Thoracic aorta (tissue), 2 donors: Measurements from ENCODE around the gene HMCN2. TPM values are rescaled to one million over a fixed set of nuclear protein-coding genes. Genes with fewer than 3 reads are reported as not detected.

Experiments used
- ATAC-seq: fragments of 150-250 bp; one replicate; pipeline ENCODE4 v1.8.0; 2017; ENCODE audit warnings: low read depth; ENCODE audit not compliant: insufficient number of reproducible peaks, low FRiP score
- DNase-seq: peaks from one replicate; pipeline ENCODE4 v3.0.0-alpha.2; 2020; ENCODE audit warnings: low spot score
- H3K27ac ChIP-seq, 2 donors: fragments of 200-600 bp; sonication (generic); 1 replicate in 1 of 2; 2 replicates in 1 of 2; pipeline ENCODE4 v1.5.1; 2016; ENCODE audit warnings: mild to moderate bottlenecking in 2 of 2, moderate library complexity in 2 of 2
- H3K27me3 ChIP-seq: fragments of 200-600 bp; sonication (generic); replicated peaks from 2 replicates; pipeline ENCODE4 v1.6.0; 2016; ENCODE audit warnings: mild to moderate bottlenecking; ENCODE audit not compliant: insufficient read depth
- H3K36me3 ChIP-seq: fragments of 200-600 bp; sonication (generic); one replicate; pipeline ENCODE4 v1.5.1; 2016
- H3K4me1 ChIP-seq, 2 donors: fragments of 200-600 bp; sonication (generic); 1 replicate in 1 of 2; 2 replicates in 1 of 2; pipeline versions ENCODE4 v1.5.1 to v1.6.0; 2016; ENCODE audit warnings: low read depth in 2 of 2, mild to moderate bottlenecking in 1 of 2; ENCODE audit not compliant: control insufficient read depth in 1 of 2
- H3K4me3 ChIP-seq: fragments of 200-600 bp; sonication (generic); 2 replicates; pipeline ENCODE4 v1.5.1; 2016; ENCODE audit warnings: mild to moderate bottlenecking
- H3K9me3 ChIP-seq: fragments of 200-600 bp; sonication (generic); 2 replicates; pipeline ENCODE4 v1.5.1; 2016
- CTCF ChIP-seq: fragments of 200-600 bp; sonication (generic); IDR thresholded peaks from one replicate; pipeline ENCODE4 v1.5.1; 2019; ENCODE audit warnings: antibody characterized with exemption
- total RNA-seq, 2 donors: library from RNA; depleted of rRNA; stranded (reverse); fragments of >200 nt; gene quantifications; one replicate each; pipeline versions ENCODE4 v1.1.0 to v1.2.3, GENCODE V29; 2016

The HMCN2 gene
- total RNA-seq, 2 donors from 2014 or later, result 2.4 to 6.3 TPM

GRCh38 chr9:130301483-130302286 is 36.1 kb downstream of the HMCN2 start:
- no peak overlapping the region for H3K27ac ChIP-seq

GRCh38 chr9:130302785-130303612 is 37.4 kb downstream of the HMCN2 start:
- TF ChIP-seq CTCF, result no peak
- no peak overlapping the region for H3K4me3 ChIP-seq
- ATAC-seq (no peak), DNase-seq (no peak)
- no peaks in the 10 kb centered on the region for H3K27me3 ChIP-seq
- H3K4me1 ChIP-seq, result peaks cover 0 to 3% of the 10 kb centered on the region in 2 donors
- H3K27ac ChIP-seq, result no peak overlapping the region
- no peaks in the 10 kb centered on the region for H3K36me3 ChIP-seq
- H3K9me3 ChIP-seq, result no peaks in the 10 kb centered on the region

More at GRCh38 chr9:130301483-130302286, 36.1 kb downstream of the HMCN2 start:
- H3K4me3 ChIP-seq, result no peak overlapping the region
- DNase-seq, result no peak
- no peaks in the 10 kb centered on the region for H3K36me3 ChIP-seq
- H3K27me3 ChIP-seq, result no peaks in the 10 kb centered on the region
- peaks cover 8 to 16% of the 10 kb centered on the region in 2 donors for H3K4me1 ChIP-seq
- ATAC-seq, result no peak
- H3K9me3 ChIP-seq, result no peaks in the 10 kb centered on the region
- no peak for TF ChIP-seq CTCF

GRCh38 chr9:130303613-130304055 is 38.1 kb downstream of the HMCN2 start:
- Histone ChIP-seq H3K27me3 (no peaks in the 10 kb centered on the region), H3K4me3 (no peak overlapping the region), H3K4me1 (no peaks in the 10 kb centered on the region), H3K27ac (no peak overlapping the region), H3K9me3 (no peaks in the 10 kb centered on the region), H3K36me3 (no peaks in the 10 kb centered on the region)
- ATAC-seq, result no peak
- no peak for TF ChIP-seq CTCF
- DNase-seq, result no peak

GRCh38 chr9:130304116-130304515 is 38.6 kb downstream of the HMCN2 start:
- DNase-seq (no peak), ATAC-seq (no peak)
- Histone ChIP-seq H3K36me3 (no peaks in the 10 kb centered on the region), H3K4me3 (no peak overlapping the region), H3K27me3 (no peaks in the 10 kb centered on the region), H3K4me1 (no peaks in the 10 kb centered on the region), H3K27ac (no peak overlapping the region), H3K9me3 (no peaks in the 10 kb centered on the region)
- TF ChIP-seq CTCF, result no peak

- no peak for TF ChIP-seq CTCF
- Histone ChIP-seq H3K27ac (no peak overlapping the region), H3K27me3 (no peaks in the 10 kb centered on the region), H3K36me3 (no peaks in the 10 kb centered on the region), H3K4me3 (no peak overlapping the region), H3K9me3 (no peaks in the 10 kb centered on the region), H3K4me1 (no peaks in the 10 kb centered on the region)
- ATAC-seq (no peak), DNase-seq (no peak)
Measured at GRCh38 chr9:130304643-130305042, 39.1 kb downstream of the HMCN2 start.
